Neural progenitor cell (in vitro differentiated cells): ENCODE results near the gene FGF16.

Experiments used
- EZH2 ChIP-seq: fragments of 200-600 bp; sonication (generic); IDR thresholded peaks from 2 replicates; pipeline ENCODE4 v1.6.1; 2017; ENCODE audit warnings: antibody characterized with exemption, mild to moderate bottlenecking, moderate library complexity
- EZH2phosphoT487 ChIP-seq: fragments of 200-600 bp; sonication (generic); IDR thresholded peaks from 2 replicates; pipeline ENCODE4 v1.6.1; 2017; ENCODE audit warnings: antibody characterized with exemption
- TF ChIP-seq, protein P1 (sequence below): fragments of 200-600 bp; sonication (generic); IDR thresholded peaks from 2 replicates; pipeline ENCODE4 v1.5.1; 2017; ENCODE audit warnings: antibody characterized with exemption, mild to moderate bottlenecking

DNA sequence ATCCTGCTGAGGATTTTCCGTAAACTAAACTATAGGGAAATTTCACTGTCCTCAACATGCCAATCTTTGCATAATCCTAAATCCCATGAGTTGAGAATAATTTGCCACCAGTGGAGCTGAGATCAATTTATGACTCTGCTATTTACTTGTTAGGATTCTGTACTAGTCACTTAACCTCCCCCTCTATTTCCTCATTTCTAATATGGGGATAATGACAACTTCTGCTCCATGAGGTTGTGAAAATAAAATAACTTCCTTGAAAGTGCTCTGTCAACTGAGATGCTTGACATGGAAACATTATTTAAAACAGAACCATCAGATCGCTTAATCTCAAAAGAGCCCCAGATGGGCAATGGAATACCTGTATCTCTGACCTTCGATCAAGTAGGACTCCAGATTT lies 2.6 kb upstream of the FGF16 start:
- TF ChIP-seq, protein P1, sequence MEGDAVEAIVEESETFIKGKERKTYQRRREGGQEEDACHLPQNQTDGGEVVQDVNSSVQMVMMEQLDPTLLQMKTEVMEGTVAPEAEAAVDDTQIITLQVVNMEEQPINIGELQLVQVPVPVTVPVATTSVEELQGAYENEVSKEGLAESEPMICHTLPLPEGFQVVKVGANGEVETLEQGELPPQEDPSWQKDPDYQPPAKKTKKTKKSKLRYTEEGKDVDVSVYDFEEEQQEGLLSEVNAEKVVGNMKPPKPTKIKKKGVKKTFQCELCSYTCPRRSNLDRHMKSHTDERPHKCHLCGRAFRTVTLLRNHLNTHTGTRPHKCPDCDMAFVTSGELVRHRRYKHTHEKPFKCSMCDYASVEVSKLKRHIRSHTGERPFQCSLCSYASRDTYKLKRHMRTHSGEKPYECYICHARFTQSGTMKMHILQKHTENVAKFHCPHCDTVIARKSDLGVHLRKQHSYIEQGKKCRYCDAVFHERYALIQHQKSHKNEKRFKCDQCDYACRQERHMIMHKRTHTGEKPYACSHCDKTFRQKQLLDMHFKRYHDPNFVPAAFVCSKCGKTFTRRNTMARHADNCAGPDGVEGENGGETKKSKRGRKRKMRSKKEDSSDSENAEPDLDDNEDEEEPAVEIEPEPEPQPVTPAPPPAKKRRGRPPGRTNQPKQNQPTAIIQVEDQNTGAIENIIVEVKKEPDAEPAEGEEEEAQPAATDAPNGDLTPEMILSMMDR: no peak
- TF ChIP-seq EZH2: no peak
- TF ChIP-seq EZH2phosphoT487: no peak
